Ovary (tissue), 3 donors: Measurements from ENCODE around the gene THRB.

Experiments
- CTCF ChIP-seq, 3 donors: fragments of 450-650 bp in 2 of 3; fragments of 200-600 bp in 1 of 3; IDR thresholded peaks; one replicate each; pipeline versions ENCODE4 v1.5.1 to v1.8.0; 2016 to 2022; ENCODE audit warnings: antibody characterized with exemption in 3 of 3, mild to moderate bottlenecking in 1 of 3
- EP300 ChIP-seq: sonication (generic); formaldehyde crosslinking; IDR thresholded peaks from one replicate; pipeline ENCODE4 v1.6.1; 2017; ENCODE audit warnings: antibody characterized with exemption
- POLR2A ChIP-seq: fragments of 450-650 bp; IDR thresholded peaks from one replicate; pipeline ENCODE4 v1.6.1; 2017; ENCODE audit warnings: antibody characterized with exemption, mild to moderate bottlenecking, moderate library complexity
- donor health status: DM: no; HTN: no; CAD: no.

- TF ChIP-seq CTCF (IDR thresholded peaks at IDR 0.05) (no peak), POLR2A (no peak), EP300 (no peak)
Observed at GRCh38 chr3:24142127-24142526, 352.5 kb downstream of the THRB start.
